G401 (cell line): ENCODE results near the gene SH3TC1. TPM values are rescaled to one million over a fixed set of nuclear protein-coding genes. Genes with fewer than 3 reads are reported as not detected.

Experiments used
- DNase-seq: peaks from one replicate; pipeline ENCODE4 v3.0.0-alpha.2; 2015; ENCODE audit warnings: low spot score
- in situ Hi-C: cut with HindIII; loops from 2 replicates; pipeline ENCODE4 v1.10.0; 2016; ENCODE audit warnings: low sequenced_read_pairs, mixed read lengths
- total RNA-seq: library from RNA; depleted of rRNA; stranded (reverse); fragments of >200 nt; shearing (Covaris generic); gene quantifications from 2 replicates; pipeline ENCODE4 v1.2.3, GENCODE V29; 2014

The SH3TC1 gene
- total RNA-seq, 1 experiment from 2014 or later: not detected

- in situ Hi-C loops: no loop called here
These were observed 23.7 kb downstream of the SH3TC1 start for GRCh38 chr4:8222609-8223388.

DNA sequence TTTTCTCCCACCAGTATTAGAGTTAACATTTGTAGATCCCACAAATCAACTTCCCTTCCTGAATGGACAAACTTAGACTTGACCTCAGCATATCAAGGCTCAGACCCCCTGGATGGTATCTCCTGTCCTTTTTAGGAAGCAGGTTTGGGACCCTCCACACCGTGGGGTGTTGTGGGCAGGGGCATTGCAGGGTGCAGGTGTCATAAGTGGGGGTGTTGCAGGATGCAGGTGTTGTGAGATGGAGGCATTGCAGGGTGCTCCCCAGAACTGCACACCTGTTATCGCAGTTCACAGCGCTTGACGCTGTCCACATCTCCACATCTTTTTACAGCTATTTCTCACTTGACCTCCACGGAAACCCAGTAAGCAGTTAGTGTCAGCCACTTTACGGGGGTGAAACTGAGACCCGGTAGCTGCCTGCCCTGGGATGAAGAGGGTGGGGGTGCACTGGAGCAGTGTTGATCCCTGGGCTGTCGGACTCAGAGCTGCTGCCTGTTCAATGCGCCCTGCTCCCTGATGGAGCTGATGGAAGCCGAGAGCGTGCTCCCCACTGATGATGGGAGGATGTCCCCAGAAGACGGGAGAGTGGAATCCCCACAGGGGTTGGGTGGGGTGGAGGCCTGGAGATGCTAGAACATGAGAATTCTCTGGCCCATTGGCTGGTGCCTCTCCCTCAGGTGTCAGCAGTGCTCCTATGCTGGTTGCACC is 25.3 kb downstream of the SH3TC1 start:
- DNase-seq: no peak
- in situ Hi-C loops: no loop called here

More at GRCh38 chr4:8222609-8223388, 23.7 kb downstream of the SH3TC1 start:
- DNase-seq: no peak

DNA sequence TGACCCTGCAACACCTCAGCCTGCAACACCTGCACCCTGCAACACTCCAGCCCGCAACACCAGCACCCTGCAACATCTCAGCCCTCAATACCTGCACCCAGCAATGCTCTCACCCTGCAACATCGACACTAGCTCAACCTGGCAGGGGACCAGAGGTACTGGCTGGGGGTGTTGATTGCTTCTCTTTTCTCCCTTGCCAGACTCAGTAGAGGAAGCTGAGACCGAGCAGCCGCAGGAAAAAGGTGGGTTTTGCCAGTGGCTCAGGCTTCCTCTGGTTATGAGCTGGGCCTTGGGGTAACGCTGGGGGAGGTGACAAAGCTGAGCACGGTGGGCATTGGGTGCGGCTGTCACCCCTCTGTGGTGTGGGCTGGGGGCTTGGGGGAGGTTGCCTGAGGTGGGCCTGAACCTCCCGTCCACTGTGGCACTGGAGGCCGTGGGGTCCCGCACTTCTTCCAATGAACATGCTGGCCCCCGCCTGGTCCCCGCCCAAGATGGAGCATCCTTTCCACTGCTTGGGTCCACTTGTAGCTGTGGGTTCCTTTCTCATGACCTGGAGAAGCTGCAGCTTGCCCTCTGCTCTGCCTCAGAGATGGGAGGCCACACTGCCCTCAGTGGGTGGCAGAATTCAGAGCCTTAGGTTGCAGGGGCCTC is 26.0 kb downstream of the SH3TC1 start:
- in situ Hi-C loops: no loop called here
- DNase-seq: no peak

GRCh38 chr4:8225706-8226443 is 26.8 kb downstream of the SH3TC1 start:
- DNase-seq: no peak
- in situ Hi-C loops: no loop called here

DNA sequence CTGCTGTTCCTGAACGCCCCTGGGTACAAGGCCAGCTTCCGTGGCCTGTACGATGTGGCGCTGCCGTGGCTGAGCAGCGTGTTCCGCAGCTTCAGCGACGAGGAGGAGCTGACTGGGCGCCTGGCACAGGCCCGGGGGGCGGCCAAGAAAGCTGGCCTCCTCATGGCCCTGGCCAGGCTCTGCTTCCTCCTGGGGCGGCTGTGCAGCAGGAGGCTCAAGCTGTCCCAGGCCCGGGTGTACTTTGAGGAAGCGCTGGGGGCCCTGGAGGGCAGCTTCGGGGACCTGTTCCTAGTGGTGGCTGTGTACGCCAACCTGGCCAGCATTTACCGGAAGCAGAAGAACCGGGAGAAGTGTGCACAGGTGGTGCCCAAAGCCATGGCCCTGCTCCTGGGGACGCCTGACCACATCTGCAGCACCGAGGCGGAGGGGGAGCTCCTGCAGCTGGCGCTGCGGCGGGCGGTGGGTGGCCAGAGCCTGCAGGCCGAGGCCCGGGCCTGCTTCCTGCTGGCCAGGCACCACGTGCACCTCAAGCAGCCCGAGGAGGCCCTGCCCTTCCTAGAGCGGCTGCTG is 28.2 kb downstream of the SH3TC1 start:
- in situ Hi-C loops: no loop called here

DNA sequence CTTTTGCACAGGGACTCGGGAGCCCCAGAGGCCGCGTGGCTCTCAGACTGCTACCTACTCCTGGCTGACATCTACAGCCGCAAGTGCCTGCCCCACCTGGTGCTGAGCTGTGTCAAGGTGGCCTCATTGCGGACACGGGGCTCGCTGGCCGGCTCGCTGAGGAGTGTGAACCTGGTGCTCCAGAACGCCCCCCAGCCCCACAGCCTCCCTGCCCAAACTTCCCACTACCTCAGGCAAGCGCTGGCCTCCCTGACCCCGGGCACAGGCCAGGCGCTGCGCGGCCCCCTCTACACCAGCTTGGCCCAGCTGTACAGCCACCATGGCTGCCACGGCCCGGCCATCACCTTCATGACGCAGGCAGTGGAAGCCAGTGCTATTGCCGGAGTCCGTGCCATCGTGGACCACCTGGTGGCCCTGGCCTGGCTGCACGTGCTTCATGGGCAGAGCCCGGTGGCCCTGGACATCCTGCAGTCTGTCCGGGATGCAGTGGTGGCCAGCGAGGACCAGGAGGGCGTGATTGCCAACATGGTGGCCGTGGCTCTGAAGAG is 28.8 kb downstream of the SH3TC1 start:
- no peak for DNase-seq
- in situ Hi-C loops: no loop called here

More for the DNA sequence above, 28.2 kb downstream of the SH3TC1 start:
- no peak for DNase-seq

- in situ Hi-C loops: no loop called here
- peak; percentile 57 for DNase-seq
These were observed 29.5 kb downstream of the SH3TC1 start for GRCh38 chr4:8228319-8229250.

- in situ Hi-C loops: no loop called here
- no peak for DNase-seq
These were observed 30.4 kb downstream of the SH3TC1 start for GRCh38 chr4:8229331-8229975.

GRCh38 chr4:8230033-8230432 is 30.9 kb downstream of the SH3TC1 start:
- no peak for DNase-seq
- in situ Hi-C loops: no loop called here

GRCh38 chr4:8230891-8231290 is 31.8 kb downstream of the SH3TC1 start:
- DNase-seq: no peak
- in situ Hi-C loops: no loop called here

GRCh38 chr4:8231551-8232049 is 32.5 kb downstream of the SH3TC1 start:
- no peak for DNase-seq
- in situ Hi-C loops: no loop called here

- DNase-seq: no peak
- in situ Hi-C loops: no loop called here
These were observed 33.7 kb downstream of the SH3TC1 start for GRCh38 chr4:8232748-8233147.

GRCh38 chr4:8233672-8234484 is 34.8 kb downstream of the SH3TC1 start:
- in situ Hi-C loops: no loop called here

GRCh38 chr4:8234715-8235114 is 35.6 kb downstream of the SH3TC1 start:
- in situ Hi-C loops: no loop called here
- DNase-seq: no peak

More at GRCh38 chr4:8233672-8234484, 34.8 kb downstream of the SH3TC1 start:
- no peak for DNase-seq

DNA sequence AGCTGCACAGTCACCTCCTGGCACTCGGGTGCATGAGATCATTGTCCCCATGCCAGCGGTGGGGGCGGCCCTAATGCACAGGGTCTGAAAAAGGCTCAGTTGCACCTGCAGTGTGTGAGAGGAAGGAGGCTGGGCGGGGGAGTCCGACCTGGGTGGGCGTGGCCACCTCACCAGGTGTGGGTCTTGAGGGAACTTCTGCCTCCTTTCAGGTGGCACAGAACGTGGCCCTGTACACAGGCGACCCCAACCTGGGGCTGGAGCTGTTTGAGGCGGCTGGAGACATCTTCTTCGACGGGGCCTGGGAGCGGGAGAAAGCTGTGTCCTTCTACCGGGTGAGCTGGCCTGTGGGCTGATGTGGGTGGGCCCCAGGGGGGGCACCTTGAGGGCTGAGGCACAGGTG is 36.1 kb downstream of the SH3TC1 start:
- DNase-seq: no peak
- in situ Hi-C loops: no loop called here

DNA sequence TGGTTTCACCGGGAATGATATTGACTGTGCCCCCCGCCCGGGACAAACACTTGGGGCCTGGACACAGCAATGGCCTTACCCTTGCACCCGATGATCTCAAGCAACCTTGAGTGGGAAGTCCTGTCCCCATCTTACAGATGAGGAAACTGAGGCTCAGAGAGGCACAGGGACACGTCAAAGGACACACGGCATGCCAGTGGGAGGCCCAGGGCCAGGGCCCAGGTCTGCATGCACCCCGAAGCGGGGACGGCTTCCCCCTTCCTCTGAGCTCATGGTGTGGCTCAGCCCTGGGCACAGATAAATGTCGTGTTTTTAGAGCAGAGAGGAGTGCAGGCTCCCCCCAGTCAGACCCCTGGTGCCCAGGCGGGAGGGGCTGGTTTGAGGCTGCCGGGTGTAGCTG is 36.6 kb downstream of the SH3TC1 start:
- in situ Hi-C loops: no loop called here
- no peak for DNase-seq
